HG02970 (cell line): Measurements from ENCODE around the gene NAPA.

Experiments
- ATAC-seq: cut with Tn5 transposase; IDR thresholded peaks from one replicate; pipeline ENCODE4 v1.9.1; 2021; ENCODE audit warnings: mild to moderate bottlenecking, moderate library complexity, moderate number of reproducible peaks; ENCODE audit not compliant: unreplicated experiment, low FRiP score

The NAPA gene

DNA sequence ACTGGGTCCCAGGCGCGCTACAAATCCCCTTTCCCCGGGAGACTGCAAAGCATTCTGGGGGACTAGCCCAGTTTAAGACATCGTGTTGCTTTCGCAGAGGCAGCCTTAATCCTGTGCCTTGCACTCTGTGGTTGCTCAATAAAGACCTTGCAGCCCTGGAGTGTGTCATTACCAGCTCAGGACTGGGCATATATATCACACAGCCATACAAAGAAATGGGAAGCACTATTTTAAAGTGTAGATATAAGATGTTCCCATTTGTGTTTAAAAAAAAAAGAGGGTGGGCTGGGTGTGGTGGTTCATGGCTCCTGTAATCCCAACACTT, 11.1 kb downstream of the NAPA start:
- ATAC-seq, result no peak

DNA sequence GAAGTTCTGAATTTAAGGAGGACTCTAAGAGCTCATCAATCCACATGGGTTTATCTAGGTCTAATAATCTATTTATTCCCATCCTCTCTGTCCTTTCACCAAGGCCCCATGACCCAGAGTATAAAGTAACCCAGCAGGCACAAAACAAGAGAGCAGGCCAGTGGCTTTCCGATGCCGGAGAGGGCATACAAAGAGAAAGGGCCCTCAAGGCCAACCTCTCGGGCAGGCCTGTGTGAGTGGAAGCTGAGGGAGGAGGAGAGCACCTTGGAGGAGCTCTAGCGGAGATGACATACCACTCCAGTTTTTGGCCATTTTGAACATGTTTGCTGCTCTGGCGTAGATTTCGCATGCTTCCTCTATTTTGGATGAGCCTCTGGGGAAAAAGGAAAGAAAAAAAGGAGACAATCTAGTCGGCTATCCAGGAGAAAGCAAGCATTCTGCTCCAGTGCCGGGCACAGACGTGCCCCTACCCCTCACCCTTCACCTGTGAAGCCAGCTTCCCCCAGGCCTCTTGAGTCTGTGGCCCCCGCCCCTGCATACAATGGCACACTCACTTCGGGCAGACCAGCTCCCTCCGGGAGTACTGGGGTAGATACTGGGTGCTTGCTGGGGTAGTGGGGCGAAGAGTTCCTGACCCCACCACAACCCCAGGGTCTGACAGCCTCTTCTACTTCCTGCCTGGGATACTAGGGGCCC, 11.6 kb downstream of the NAPA start:
- ATAC-seq, result no peak

DNA sequence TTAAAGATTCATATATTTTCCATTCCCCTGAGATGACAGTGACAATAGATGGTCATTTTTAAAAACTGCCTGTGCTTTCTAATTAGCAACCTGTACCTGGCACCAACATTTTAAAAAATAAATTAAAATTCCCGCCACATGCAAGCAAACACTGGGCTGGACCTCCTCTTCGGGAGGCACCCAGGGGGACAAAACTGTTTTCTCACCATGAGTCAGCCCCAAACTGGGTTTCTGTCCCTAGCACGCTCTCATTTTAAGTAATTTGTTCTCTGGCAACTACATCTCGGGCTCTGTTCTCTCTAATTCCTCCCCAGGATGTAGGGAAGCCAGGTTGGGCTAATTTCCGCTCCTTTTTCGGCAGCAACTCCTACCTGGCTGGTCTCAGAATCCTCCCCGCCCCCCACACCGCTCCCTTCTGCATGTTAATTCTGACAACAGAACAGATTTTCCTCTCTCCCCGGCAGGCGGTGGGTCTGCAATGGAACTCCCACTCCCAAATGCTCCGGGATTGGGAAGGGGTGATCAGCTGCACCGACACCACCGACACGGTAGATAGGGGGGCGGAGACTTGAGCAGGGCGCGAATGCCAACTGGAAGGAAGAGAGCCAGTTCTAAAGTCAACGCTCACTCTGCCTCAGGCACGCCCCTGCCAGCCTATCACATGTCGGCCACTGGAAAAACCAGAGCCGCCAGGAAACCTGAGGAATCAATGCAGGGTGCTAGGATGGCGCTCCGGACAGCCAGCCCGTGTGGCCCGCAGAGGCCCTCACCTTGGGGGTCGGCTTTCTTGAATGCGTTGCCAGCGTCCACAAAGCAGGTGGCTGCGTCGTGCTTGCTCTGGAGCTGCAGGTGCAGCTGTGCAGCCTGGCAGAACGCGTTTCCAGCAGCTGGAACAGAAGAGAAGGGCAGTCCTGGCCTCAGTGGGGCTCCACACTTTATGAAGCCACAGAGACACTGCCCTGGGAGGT, 14.7 kb downstream of the NAPA start:
- ATAC-seq, result no peak

DNA sequence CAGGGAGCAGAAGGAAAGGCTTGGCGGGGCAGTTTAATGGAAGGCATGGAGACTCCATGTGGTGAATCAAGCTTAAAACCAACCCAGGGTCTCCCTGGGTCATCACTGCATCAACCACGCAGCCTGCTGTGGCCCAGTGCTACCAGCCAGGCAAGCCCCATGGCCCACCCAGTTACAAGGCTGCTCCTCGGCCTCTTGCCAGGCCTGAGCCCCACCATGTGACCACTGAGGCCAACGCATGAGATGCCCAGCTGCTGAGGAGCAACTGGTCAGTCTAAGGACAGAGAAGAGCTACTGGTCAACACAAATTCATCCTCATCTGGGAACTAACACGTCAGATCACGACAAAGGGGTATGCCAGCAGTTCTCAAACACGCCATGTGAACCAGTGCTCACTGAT, 15.5 kb downstream of the NAPA start:
- no peak for ATAC-seq

DNA sequence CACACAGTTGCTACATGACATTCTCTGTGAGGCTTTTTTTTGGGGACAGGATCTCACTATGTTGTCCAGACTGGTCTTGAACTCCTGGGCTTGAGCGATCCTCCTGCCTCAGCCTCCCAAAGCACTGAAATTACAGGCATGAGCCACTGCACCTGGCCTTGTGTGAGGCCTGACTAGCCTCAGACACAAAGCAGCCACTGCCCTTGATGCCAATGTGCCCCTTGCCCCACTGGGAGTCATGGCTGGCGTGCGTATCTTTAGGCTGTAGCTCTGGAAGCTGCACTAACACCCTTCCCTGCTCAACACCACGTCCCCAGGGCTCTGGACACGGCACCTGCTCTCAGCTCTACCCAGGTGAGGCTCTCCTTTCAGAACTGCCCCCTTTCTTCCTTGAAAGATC, 16.3 kb downstream of the NAPA start:
- no peak for ATAC-seq

DNA sequence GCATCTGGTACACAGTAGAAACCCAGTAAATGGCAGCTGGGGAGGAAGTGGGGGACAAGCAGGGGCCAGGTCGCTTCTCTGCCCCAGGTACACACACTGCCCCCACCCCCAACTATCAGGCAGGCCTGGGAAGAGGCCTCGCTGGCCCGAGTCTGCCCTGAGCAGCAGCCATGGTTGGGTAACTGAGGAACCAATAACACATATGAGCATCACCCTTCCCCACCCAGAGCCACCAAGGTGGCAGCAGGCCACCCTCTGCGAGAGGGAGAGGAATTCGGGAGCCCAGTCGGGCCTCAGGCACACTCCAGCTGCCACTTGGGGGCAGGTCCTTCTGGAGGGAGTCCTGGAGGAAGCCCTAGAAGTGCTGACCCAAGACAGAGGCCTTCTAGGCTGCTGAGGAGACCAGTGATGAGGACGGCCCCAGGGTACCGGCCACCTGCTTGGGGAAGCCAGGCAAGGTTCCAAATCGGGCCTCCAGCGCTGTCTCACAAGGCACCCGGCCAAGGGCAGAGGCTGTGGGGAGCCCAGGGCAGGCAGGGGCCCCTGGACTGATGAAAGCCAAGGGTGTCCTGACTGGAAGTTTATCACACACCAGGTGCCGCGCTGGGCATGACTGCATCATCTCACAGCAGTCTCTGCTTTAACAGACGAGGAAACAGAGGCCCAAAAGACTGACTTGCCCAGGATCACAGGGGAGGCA, 16.9 kb downstream of the NAPA start:
- ATAC-seq, result no peak

DNA sequence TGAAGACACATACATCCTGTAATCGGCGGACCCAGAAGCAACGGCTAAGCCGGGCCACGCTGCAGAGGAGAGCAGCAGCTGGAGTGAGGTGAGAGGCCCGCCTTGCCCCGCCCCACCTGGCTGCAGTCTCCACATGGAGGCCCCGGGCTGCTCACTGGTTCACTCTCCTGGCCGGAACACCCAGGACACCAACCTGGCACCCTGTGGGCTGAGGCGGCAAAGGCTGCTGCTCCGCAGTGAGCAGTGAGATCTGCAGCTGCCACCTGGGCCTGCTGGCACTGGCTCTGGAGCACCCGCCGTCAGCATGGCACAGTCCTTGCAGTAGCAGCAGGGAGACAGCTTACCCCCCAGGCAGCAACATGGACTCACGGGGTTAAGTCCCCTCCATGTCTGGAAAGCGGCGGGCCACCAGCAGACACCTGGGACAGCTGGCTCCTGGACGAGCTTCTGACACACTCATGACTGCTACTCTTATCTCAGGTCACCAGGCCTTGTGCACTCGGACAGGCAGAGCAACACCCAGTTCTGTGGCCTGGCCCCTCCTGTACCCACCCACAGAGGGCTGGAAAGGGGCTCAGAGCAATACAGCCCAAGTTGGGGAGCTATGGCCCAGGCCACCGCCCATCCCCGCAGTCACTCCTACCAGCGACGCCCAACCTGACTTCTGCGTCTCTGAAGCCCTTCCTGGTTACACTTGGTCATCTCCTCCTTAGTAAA, 17.7 kb downstream of the NAPA start:
- ATAC-seq, result no peak

DNA sequence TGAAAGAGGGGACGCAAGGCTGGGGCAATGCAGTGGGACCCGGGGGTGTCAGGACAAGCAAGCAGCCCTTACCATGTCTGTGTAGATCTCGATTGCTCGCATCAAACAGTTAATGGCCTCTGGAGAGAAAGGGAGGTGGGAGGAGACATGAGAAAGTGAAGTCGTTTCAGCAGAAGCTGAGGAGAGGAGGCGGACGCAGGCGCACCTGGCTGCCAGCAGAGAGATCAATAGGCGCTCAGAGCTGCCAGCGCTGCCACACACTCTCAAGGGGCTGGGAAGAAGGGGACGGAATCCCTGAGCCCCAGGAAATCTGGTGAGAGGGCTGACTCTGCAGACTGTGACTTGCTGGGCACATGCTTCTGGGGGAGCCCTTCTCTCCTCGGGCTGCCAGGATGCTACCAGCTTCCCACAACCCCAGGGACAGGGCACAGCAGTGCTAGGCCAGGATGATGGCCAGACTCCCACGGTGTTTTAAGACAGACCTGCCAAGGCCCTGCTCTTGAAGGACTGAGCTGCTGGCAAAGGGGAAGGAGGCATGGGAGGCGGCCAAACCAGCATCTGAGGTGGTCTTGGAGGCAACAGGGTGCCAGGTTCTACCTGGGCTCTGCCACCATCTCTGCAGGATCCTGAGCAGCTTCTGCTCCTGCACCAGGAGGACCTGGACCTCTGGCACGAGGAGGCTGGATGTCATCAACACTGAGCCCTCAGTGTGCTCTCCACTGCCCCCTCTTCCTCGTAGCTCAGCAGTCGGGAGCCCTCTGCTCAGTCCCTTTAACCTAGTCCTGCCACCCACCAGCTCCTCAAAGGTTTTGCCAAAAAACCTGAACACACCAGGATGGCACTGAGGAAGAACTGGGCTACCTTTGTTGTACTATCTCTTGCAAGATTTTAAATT, 19.1 kb downstream of the NAPA start:
- ATAC-seq, result no peak

DNA sequence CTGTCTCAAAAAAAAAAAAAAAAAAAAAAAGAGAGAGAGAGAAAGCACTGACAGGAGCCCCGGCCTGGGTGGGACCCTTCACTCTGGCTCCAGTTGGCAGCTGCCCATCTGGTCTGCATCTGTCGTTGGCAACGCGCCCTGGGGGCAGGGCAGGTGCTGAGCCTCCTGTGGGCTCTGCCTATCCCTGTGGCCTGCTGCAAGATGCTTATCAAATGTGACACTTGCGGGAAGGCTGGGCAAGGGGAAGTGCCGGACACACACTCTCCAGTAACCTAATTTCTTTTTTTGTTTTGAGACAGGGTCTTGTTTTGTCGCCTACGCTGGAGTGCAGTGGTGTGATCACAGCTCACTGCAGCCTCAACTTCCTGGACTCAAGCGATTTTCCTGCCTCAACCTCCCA, 20.1 kb downstream of the NAPA start:
- ATAC-seq, result no peak

DNA sequence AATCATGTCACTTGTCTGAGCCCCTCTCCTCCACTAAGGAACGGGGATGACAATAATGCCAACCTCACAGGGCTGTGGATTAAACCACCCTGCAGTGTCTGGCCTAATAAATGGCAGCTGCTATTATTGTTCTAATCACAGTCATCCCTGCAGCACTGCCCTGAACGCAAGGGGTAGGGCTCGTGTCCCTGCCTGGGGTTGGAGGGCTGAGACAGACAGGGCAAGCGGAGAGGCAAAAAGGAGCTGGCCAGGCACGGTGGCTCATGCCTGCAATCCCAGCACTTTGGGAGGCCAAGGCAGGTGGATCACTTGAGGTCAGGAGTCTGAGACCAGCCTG, 20.7 kb downstream of the NAPA start:
- ATAC-seq, result no peak

DNA sequence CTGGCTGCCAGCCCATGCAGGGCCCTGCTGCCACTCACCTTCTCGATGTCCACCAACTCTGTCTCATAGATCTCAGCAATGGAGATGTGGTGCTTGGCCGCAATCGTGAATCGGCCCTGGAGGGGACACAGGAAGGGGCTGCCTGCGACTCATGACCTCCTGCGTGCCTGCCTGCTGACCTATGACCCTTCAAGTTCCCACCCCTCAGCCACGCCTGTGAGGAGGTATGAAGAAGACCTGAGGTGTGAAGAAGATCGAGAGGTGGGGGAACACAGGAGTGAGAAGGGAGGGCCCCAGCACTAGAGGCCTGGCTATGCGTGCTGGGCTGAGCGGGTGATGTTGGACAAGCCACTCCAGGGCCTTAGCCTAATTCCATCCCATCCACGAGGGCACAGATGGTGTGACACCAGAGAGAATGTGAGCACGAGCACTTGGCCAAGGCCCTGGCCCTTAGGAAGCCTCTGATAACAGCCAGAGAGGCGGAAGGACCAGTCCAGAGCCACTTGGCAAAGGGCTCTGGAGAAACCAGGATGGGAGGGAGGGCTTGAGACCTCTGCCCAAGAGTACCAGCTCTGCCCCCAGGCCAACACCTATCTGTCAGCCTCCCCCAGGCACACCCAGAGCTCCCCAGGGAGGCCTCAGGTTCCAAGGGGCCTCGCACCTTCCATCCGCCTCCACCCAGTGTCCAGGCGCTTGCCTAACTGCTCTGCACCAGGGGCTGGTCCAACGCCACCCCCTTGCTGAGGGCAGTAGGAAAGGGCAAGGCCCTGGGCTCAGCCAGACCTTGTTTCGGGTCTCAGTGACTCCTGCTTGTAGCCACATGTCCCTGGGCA, 21.3 kb downstream of the NAPA start:
- ATAC-seq, result no peak

DNA sequence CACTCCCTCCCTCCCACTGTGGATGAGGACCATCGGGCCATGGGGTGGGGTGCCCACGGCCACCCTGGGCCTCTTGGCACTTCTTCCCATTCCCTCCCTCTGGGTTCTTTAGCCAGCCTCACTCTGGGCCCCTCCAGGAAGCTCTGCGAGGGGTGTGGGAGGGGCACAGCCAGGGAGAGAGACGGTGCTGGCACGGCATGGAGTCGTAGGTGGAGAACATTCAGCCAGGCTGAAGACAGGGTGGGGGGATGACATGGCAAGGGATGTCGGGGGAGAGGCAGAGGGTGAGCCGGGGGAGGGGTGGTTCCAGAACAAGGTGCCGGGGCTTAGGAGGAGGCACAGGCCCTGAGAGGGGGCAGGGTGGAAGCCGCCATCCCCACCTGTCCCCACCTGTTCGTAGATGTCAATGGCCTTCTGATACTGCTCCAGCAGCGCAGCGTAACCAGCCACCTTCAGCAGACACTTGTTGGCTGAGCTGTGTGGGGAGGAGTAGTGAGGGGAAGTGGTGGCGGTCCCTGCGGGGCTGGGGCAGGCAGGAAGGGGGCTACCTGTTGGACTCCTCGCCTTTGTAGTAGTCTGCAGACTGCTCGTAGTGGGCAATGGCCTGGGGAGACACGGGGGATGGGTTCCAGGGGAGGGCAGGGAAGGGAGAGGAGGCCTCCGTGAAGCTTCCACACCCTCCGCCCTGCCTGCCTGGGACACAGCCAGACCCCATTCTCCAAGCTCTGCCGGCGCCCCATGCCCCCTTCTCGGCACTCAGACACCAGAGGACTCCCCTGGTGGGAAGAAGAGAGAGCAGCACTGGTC, 22.1 kb downstream of the NAPA start:
- no peak for ATAC-seq

DNA sequence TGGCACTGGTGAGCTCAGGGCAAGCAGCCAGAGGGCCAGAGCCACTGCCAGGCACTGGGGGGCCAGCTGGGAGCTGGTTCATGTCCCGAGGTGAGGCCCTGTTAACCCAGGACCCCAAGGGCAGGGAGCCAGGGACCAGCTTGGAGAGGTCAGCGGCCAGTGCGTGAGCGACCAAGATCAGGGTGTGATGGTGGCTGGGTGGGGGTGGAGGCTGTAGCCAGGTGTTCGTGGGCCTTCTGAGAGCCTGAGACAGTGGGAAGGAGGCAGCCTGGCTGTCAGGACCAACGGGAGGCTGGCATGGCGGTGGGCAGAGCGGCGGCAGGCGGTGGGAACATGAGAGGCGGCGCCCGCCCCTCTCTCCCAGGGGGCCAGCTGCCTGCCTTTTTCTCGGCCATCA, 22.7 kb downstream of the NAPA start:
- no peak for ATAC-seq

DNA sequence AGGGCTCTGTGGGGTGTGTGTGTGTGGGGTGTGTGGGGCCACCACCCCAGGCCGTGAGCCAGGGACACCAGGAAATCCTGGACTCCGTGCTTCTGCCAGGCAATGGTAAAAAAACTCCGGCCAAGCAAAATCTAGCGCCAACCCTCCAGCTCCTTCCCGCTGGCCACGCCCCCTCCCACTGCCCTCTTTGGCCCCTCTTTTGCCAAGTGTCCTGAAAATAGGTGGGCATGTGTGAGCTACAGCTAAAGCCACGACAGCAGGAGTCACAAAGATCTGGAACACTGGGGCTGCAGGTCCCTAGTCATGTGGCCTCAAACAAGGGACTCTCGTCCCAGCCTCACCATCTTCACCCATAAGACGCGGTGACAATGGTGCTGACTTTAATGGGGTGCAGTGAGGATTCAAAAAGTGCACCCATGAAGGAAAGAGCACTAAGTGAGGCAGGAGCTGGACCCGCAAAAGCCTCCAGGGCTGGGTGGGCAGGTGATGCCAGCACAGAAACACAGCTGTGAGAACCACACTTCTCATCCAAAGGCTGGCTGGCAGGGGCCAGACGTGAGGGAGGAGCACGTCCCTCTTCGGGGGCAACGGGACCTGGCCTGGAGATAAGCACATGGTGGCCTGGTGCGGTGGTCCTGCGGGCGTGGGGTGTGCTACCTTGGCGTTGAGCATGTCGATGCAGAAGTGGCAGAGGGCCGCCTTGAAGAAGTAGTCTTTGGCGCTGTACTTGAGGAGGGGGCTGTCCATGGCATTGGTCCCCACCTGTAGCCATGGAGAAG, 23.3 kb downstream of the NAPA start:
- ATAC-seq, result no peak

DNA sequence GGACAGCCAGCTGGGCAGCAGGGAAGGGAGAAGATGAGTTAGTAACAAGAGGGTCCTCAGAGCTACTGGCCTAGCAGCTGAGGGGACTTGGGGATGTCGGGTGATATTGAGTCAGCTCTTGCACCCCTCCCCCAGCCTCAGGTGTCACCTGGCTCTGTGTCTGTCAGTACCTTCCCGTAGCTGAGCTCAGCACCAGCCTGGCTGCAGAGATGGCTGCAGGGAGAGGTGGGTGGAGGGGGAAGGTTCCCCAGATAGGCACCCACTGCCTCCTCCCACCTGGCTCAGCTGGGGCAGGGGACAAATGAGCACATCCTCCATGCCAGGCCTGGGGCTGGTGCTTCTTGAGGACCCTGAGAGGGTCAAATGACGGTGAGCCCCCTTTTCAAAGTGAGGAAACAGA, 24.0 kb downstream of the NAPA start:
- no peak for ATAC-seq

DNA sequence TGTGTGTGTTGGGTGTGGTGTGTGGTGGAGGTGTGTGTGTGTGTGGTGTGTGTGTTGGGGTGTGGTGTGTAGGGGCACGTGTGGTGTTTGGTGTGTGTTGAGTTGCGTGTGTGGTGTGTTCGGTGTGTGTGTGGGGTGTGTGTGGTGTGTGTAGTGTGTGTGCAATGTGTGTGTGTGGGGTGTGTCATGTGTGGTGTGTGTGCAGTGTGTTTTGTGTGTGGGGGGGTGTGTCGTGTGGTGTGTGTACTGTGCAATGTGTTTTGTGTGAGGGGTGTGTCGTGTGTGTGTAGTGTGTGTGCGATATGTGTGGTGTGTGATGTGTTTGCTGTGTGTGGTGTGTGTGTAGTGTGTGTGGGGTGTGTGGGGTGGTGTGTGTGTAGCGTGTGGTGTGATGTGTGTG, 24.8 kb downstream of the NAPA start:
- no peak for ATAC-seq

DNA sequence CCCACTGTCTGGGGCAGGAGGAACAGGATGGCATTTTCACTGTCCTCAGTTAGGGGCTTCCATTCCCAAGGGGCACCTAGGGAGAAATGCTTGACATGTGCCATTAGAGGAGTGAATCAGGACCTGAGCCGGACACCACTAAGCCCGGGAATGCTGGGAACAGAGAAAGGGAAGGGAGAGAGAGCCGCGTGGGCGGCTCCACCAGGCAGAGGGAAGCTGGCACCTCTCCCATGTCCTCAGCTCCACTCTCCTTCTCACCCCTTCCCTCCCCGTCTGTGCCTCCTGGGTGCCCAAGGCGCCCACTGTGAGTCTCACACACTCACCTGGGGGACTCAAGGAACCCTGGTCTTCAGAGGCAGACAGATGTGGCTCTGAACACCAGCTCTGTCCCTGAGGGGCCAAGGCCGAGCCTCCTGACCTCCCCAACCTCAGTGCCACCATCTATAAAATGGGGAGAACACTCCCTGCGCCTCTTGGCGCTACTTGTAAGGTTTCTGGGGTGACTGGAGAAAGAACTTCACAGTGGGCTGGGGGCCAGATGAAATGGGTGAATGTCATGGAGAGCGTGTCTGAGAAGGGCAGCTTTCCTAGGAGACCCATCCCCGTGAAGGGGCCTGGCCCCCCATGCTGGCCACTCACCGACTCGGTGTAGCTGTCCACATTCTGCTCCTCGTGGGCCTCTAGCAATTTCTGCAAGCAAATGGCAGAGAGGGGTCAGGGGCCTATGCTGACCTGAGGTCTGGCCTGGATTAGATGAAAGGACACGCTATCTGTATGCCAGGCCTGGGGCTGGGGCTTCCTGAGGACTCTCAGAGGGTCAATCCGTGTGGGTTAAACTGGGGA, 25.6 kb downstream of the NAPA start:
- ATAC-seq, result no peak
